Astrocyte of the spinal cord (primary cell): ENCODE measurements around the gene DUS3L.

Experiments
- DNase-seq: peaks from one replicate; pipeline ENCODE4 v3.0.0; 2011; ENCODE audit warnings: low read depth, low spot score
- H3K4me3 ChIP-seq: 2 replicates; pipeline ENCODE4 v1.5.1; 2011; ENCODE audit warnings: low read depth, mild to moderate bottlenecking, low read length, moderate library complexity
- CTCF ChIP-seq: IDR thresholded peaks from 2 replicates; pipeline ENCODE4 v1.5.1; 2012; ENCODE audit warnings: low read depth, mild to moderate bottlenecking, low read length, inconsistent platforms
- in situ Hi-C: cut with HindIII; loops from 2 replicates; pipeline ENCODE4 v1.10.0; 2017; ENCODE audit warnings: low sequenced_read_pairs

DUS3L gene

GRCh38 chr19:5809053-5809452, 18.1 kb upstream of the DUS3L start:
- no peak overlapping the region for H3K4me3 ChIP-seq
- no peak for DNase-seq
- no peak for TF ChIP-seq CTCF
- in situ Hi-C loops: no loop called here

GRCh38 chr19:5808120-5808816, 17.3 kb upstream of the DUS3L start:
- TF ChIP-seq CTCF: no peak
- H3K4me3 ChIP-seq: no peak overlapping the region
- in situ Hi-C loops: no loop called here
- DNase-seq: no peak

GRCh38 chr19:5806905-5807304, 15.9 kb upstream of the DUS3L start:
- no peak overlapping the region for H3K4me3 ChIP-seq
- in situ Hi-C loops: no loop called here
- no peak for DNase-seq
- TF ChIP-seq CTCF: no peak

GRCh38 chr19:5806133-5806489, 15.1 kb upstream of the DUS3L start:
- H3K4me3 ChIP-seq: no peak overlapping the region
- DNase-seq: no peak
- in situ Hi-C loops: no loop called here
- no peak for TF ChIP-seq CTCF

- H3K4me3 ChIP-seq: no peak overlapping the region
- DNase-seq: peak; percentile 26
- in situ Hi-C loops: no loop called here
- peak; percentile 79 for TF ChIP-seq CTCF
Observed at GRCh38 chr19:5805462-5806132, 14.6 kb upstream of the DUS3L start.

GRCh38 chr19:5804516-5805461, 13.8 kb upstream of the DUS3L start, which contains the start of gene NRTN:
NRTN (plus strand) TSS chr19:5805067; CDS start chr19:5824166, 19,099 bp downstream.
- in situ Hi-C loops: no loop called here
- DNase-seq: no peak
- no peak for TF ChIP-seq CTCF
- H3K4me3 ChIP-seq: no peak within 1 kb of the TSS
